Fibroblast of pulmonary artery (primary cell): ENCODE data around the gene MAP3K1.

Source experiments
- DNase-seq: peaks from one replicate; pipeline ENCODE4 v3.0.0-alpha.2; 2010; ENCODE audit warnings: low read depth
- H3K4me3 ChIP-seq: replicated peaks from 2 replicates; pipeline ENCODE4 v1.5.1; 2011; ENCODE audit warnings: low read depth, mild to moderate bottlenecking, control low read depth, low read length, moderate library complexity
- CTCF ChIP-seq: IDR thresholded peaks from 2 replicates; pipeline ENCODE4 v1.5.1; 2011; ENCODE audit warnings: mild to moderate bottlenecking, control low read depth, low read length, inconsistent platforms; ENCODE audit errors: missing control alignments

Gene MAP3K1

GRCh38 chr5:56845904-56846480 is 30.6 kb downstream of the MAP3K1 start:
- DNase-seq = no peak
- TF ChIP-seq CTCF = no peak
- no peak overlapping the region for H3K4me3 ChIP-seq

GRCh38 chr5:56848206-56848605 is 32.9 kb downstream of the MAP3K1 start:
- TF ChIP-seq CTCF = no peak
- no peak for DNase-seq
- H3K4me3 ChIP-seq = no peak overlapping the region

- no peak overlapping the region for H3K4me3 ChIP-seq
- DNase-seq = no peak
- TF ChIP-seq CTCF = no peak
Measured at GRCh38 chr5:56849671-56850070, 34.3 kb downstream of the MAP3K1 start.

- TF ChIP-seq CTCF = no peak
- no peak for DNase-seq
- H3K4me3 ChIP-seq = no peak overlapping the region
Measured at GRCh38 chr5:56850423-56850822, 35.1 kb downstream of the MAP3K1 start.

- H3K4me3 ChIP-seq = no peak overlapping the region
- peak; percentile 28 for DNase-seq
- TF ChIP-seq CTCF = no peak
Measured at GRCh38 chr5:56851258-56851941, 36.1 kb downstream of the MAP3K1 start.

GRCh38 chr5:56852228-56853000 is 37.1 kb downstream of the MAP3K1 start:
- DNase-seq = peak; percentile 42
- no peak overlapping the region for H3K4me3 ChIP-seq
- TF ChIP-seq CTCF = no peak
